Mucosa of descending colon (tissue), 3 donors: ENCODE results near the gene LMNTD2. TPM values are rescaled to one million over a fixed set of nuclear protein-coding genes. Genes with fewer than 3 reads are reported as not detected.
"Not testable (repeated sequence)": the region's sequence is repeated elsewhere in the genome, so short reads cannot be mapped to it uniquely, and the experiment has no call there.

Source experiments
- ATAC-seq: fragments of 200-7000 bp; cut with Tn5 transposase; one replicate; pipeline ENCODE4 v1.9.1; 2020; ENCODE audit warnings: mild to moderate bottlenecking, moderate library complexity
- DNase-seq, 3 donors: peaks; one replicate each; pipeline ENCODE4 v3.0.0-alpha.2; 2020
- H3K36me3 ChIP-seq: fragments of 200-600 bp; one replicate; pipeline ENCODE4 v1.8.0; 2021; ENCODE audit warnings: low read depth, mild to moderate bottlenecking
- H3K4me1 ChIP-seq: fragments of 200-600 bp; one replicate; pipeline ENCODE4 v1.8.0; 2021; ENCODE audit warnings: low read depth, mild to moderate bottlenecking
- H3K4me3 ChIP-seq: fragments of 200-600 bp; one replicate; pipeline ENCODE4 v1.8.0; 2021; ENCODE audit warnings: mild to moderate bottlenecking
- H3K9me3 ChIP-seq: fragments of 200-600 bp; one replicate; pipeline ENCODE4 v1.8.0; 2021; ENCODE audit warnings: mild to moderate bottlenecking
- CTCF ChIP-seq: fragments of 200-600 bp; IDR thresholded peaks from one replicate; pipeline ENCODE4 v1.8.0; 2022; ENCODE audit warnings: antibody characterized with exemption, mild to moderate bottlenecking
- intact Hi-C, 2 donors: fragments of 100-400 bp; cut with DNase I in 1 of 2; cut with micrococcal nuclease in 1 of 2; formaldehyde crosslinking; loops; one replicate each; pipeline versions ENCODE4 v1.11.0 to v1.11.1; 2022; cut with DNase I, micrococcal nuclease
- total RNA-seq, 3 donors: library from RNA; stranded (reverse); fragmentation: NEBNext Ultra II Directional in 2 of 3; extraction: Animal tissue kit (Norgen Biotek cat#: 25700) in 2 of 3; gene quantifications; one replicate each; pipeline versions ENCODE4 v1.2.1 to v1.2.4, GENCODE V29; 2021 to 2023
- donor health status: DM: no; HTN: no; CAD: no; lungs with moderate emphysema.
- donor health status: DM: no; HTN: no; CAD: no.
- donor health status: DM: no; HTN: yes; CAD: no.

LMNTD2 gene
- total RNA-seq, 3 donors from 2014 or later, result 5.4 to 19.1 (median 10.7) TPM

GRCh38 chr11:577611-577894 lies 17.0 kb upstream of the LMNTD2 start:
- Histone ChIP-seq H3K9me3 (no peaks in the 10 kb centered on the region), H3K4me1 (peaks cover 34% of the 10 kb centered on the region), H3K36me3 (no peaks in the 10 kb centered on the region), H3K4me3 (no peak overlapping the region)
- TF ChIP-seq CTCF, result no peak
- peak in 1 of 3 donors; percentile 20 for DNase-seq
- no peak for ATAC-seq
- intact Hi-C loops, result no loop called here

DNA sequence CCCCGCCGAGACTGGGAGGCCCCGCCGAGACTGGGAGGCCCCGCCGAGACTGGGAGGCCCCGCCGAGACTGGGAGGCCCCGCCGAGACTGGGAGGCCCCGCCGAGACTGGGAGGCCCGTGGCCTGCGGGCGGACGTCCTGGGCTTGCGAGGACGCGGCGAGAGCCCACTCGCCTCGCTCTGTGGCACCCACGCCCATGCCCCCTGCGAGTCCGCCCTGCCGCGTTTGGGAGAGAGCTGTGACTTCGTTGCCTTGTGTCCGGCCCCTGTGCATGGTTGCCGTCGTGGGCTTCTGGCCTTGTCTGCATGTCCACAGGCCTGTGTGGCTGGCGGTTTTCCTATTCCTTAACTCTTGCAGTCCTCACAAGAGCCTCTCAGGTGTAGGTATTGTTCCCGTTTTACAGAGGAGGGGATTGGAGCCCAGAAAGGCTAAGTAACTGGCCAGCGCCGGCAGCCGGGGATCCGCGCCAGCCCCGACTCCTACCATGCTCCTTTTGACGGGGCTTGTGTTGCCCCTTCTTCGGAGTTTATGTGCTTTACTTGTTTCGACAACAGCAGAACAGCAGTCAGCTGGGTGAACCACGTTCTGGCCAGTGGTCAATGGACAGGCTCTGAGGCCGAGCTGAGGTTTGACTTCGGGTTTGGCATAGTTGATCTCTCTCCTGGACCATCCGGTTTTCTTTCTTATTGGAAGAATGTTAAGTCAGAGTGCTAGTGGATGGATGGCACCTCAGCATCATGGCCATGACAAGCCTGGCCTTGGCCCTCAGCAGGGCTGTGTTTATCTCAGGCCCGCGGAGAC lies 16.5 kb upstream of the LMNTD2 start:
- ATAC-seq, result no peak
- Histone ChIP-seq H3K4me1 (peaks cover 34% of the 10 kb centered on the region), H3K4me3 (peak overlapping the region; percentile 57), H3K36me3 (no peaks in the 10 kb centered on the region), H3K9me3 (no peaks in the 10 kb centered on the region)
- TF ChIP-seq CTCF, result no peak
- intact Hi-C loops, result no loop called here
- DNase-seq, result peak in 2 of 3 donors; percentile 52 to 65

DNA sequence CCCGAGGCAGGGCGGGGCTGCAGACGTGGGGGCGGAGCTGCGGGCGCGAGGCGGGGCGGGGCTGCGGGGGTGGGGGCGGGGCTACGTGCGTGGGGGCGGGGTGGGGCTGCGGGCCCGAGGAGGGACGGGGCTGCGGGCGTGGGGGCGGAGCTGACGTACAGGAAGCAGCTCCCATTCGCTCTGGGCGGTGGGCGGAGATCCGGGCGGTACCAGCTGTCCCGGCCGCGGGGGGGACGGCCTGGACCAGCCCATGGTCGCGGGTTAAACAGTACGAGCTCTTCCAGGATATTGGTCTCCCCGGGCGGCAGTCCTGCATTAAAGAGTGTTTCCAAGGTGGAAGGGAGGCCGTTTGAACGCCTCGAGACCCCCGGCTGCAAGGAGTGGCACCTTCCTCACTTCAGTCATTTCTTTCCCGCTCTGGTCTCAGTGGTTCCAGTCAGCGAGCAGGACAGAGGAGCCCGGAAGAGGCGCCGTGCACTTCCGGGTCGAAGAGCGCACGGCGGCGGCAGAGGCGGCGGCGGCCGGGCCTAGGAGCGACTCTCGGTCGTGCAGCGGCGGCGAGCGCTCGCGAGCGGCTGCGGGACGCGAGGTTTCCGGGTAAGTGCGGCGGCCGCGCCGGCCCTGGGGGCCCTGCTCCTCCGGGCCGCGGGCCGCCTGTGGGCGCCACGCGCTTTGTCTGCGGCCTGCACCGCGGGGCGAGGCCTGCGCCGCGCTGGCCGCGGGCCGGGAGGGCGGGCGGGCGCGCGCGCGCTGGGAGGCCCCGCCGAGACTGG lies 15.6 kb upstream of the LMNTD2 start, which contains the start of gene PHRF1:
PHRF1 (plus strand) TSS at position 475 of the 773 bp plus-strand sequence. CDS start 5,043 bp downstream, outside the sequence.
- ATAC-seq (peak; percentile 91), DNase-seq (peak; percentile 94 to 99 (median 96))
- no peak for TF ChIP-seq CTCF
- H3K4me1 ChIP-seq, result peaks cover 34% of the 10 kb centered on the region
- H3K4me3 ChIP-seq, result peak within 1 kb of the TSS; percentile 57
- no peaks in the 10 kb centered on the region for H3K36me3 ChIP-seq
- no peaks in the 10 kb centered on the region for H3K9me3 ChIP-seq
- intact Hi-C loops, result no loop called here

GRCh38 chr11:575313-575995 lies 14.9 kb upstream of the LMNTD2 start:
- Histone ChIP-seq H3K4me3 (peak overlapping the region; percentile 22), H3K36me3 (no peaks in the 10 kb centered on the region), H3K4me1 (peaks cover 34% of the 10 kb centered on the region), H3K9me3 (no peaks in the 10 kb centered on the region)
- DNase-seq (peak in 1 of 3 donors; percentile 73), ATAC-seq (peak; percentile 18)
- no peak for TF ChIP-seq CTCF
- intact Hi-C loops, result no loop called here

- Histone ChIP-seq H3K36me3 (no peaks in the 10 kb centered on the region), H3K9me3 (no peaks in the 10 kb centered on the region), H3K4me1 (peaks cover 33% of the 10 kb centered on the region), H3K4me3 (no peak overlapping the region)
- ATAC-seq (peak; percentile 5), DNase-seq (peak in 1 of 3 donors; percentile 66)
- intact Hi-C loops, result no loop called here
- no peak for TF ChIP-seq CTCF
Measured at GRCh38 chr11:574632-575312, 14.2 kb upstream of the LMNTD2 start.

- DNase-seq, H3K4me3 ChIP-seq, ATAC-seq, H3K36me3 ChIP-seq, H3K9me3 ChIP-seq, intact Hi-C loops: not testable (repeated sequence)
- H3K4me1 ChIP-seq, result peaks cover 26% of the 10 kb centered on the region
Measured at GRCh38 chr11:574031-574570, 13.6 kb upstream of the LMNTD2 start.
